Colonic mucosa (tissue), 4 donors: ENCODE data around the gene STRAP. TPM values are rescaled to one million over a fixed set of nuclear protein-coding genes. Genes with fewer than 3 reads are reported as not detected.

Experiments
- DNase-seq: peaks from one replicate; pipeline ENCODE4 v3.0.0-alpha.2; 2020
- H3K27ac ChIP-seq: fragments of 200-600 bp; one replicate; pipeline ENCODE4 v1.8.0; 2021
- H3K27me3 ChIP-seq: fragments of 200-600 bp; one replicate; pipeline ENCODE4 v1.8.0; 2021
- H3K36me3 ChIP-seq: fragments of 200-600 bp; one replicate; pipeline ENCODE4 v1.8.0; 2021
- H3K4me1 ChIP-seq: fragments of 200-600 bp; one replicate; pipeline ENCODE4 v1.8.0; 2021; ENCODE audit warnings: mild to moderate bottlenecking
- H3K4me3 ChIP-seq: fragments of 200-600 bp; one replicate; pipeline ENCODE4 v1.8.0; 2021
- H3K9ac ChIP-seq, 2 donors: one replicate each; pipeline ENCODE4 v1.7.0; 2013; ENCODE audit warnings: control low read depth in 2 of 2, low read depth in 2 of 2, low read length in 2 of 2
- H3K9me3 ChIP-seq: fragments of 200-600 bp; one replicate; pipeline ENCODE4 v1.8.0; 2021
- CTCF ChIP-seq: fragments of 200-600 bp; IDR thresholded peaks from one replicate; pipeline ENCODE4 v1.8.0; 2022; ENCODE audit warnings: antibody characterized with exemption, mild to moderate bottlenecking
- intact Hi-C: fragments of 100-400 bp; cut with DNase I; formaldehyde crosslinking; loops from one replicate; pipeline ENCODE4 v1.14.1; 2022
- total RNA-seq, 2 donors: library from RNA; stranded (reverse); fragmentation: NEBNext Ultra II Directional in 1 of 2; extraction: Animal tissue kit (Norgen Biotek cat#: 25700) in 1 of 2; gene quantifications; one replicate each; pipeline ENCODE4 v1.2.1, GENCODE V29; 2021
- donor health status: healthy.
- donor health status: DM: no; HTN: no; CAD: no.
- donor health status: DM: no; HTN: no; CAD: no.

The STRAP gene
- total RNA-seq, 2 donors from 2014 or later = 85.3 to 108 TPM

GRCh38 chr12:15858353-15858752 is 23.8 kb upstream of the STRAP start:
- intact Hi-C loops = loop anchor here (10.0 kb wide), 1 partner anchor 334 kb away; no protein-coding TSS in a partner anchor

DNA sequence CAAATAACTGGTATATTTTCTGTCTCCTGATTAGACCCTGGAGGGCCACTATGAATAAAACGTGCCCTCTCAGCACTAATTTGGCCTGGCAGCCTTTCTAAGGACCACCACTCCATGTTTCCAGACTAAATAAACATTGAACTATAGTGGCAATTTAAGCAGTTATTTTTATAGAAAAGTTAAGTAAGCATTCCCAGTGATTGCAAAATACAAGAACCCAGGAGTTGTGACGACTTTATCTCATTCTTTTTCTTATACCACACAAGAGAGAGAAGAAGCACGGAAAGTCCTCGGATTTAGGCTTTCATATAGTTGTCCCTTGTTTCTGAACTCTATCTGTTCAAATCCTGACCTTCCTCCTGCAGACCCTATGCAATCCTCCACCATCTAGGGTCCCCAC is 23.1 kb upstream of the STRAP start:
- intact Hi-C loops = loop anchor here (10.0 kb wide), 1 partner anchor 334 kb away; no protein-coding TSS in a partner anchor
- no peak overlapping the region for H3K4me3 ChIP-seq
- no peak for TF ChIP-seq CTCF
- no peak for DNase-seq
- H3K9ac ChIP-seq = no peak overlapping the region
- H3K4me1 ChIP-seq = peaks cover 5% of the 10 kb centered on the region
- H3K9me3 ChIP-seq = no peaks in the 10 kb centered on the region
- H3K27ac ChIP-seq = no peak overlapping the region
- H3K27me3 ChIP-seq = no peaks in the 10 kb centered on the region
- H3K36me3 ChIP-seq = no peaks in the 10 kb centered on the region

More at GRCh38 chr12:15858353-15858752, 23.8 kb upstream of the STRAP start:
- no peak for TF ChIP-seq CTCF
- no peaks in the 10 kb centered on the region for H3K36me3 ChIP-seq
- H3K9me3 ChIP-seq = no peaks in the 10 kb centered on the region
- no peak overlapping the region for H3K27ac ChIP-seq
- H3K4me3 ChIP-seq = no peak overlapping the region
- no peak overlapping the region for H3K9ac ChIP-seq
- no peak for DNase-seq
- H3K4me1 ChIP-seq = peaks cover 5% of the 10 kb centered on the region
- no peaks in the 10 kb centered on the region for H3K27me3 ChIP-seq

DNA sequence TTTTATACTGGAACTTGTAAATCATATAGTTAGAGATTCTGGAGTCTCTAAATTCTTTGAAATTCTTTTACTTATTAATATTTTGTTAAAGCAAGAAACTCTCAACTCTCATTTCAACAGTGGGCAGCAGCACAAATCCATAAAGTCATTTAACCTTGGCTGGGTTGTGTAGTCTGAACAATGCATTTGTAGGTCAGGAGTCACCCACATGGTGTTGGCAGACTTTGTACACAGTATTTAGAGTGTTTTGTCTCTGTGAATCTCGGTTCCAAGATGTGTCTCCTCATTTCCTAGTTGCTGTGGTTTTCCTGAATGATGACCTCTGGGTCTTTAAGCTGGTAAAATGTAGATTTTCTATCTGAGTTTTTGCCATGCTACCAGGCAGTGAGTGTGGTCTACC is 20.8 kb upstream of the STRAP start:
- no peak overlapping the region for H3K4me3 ChIP-seq
- no peaks in the 10 kb centered on the region for H3K36me3 ChIP-seq
- H3K4me1 ChIP-seq = no peaks in the 10 kb centered on the region
- intact Hi-C loops = no loop called here
- H3K27me3 ChIP-seq = no peaks in the 10 kb centered on the region
- no peak overlapping the region for H3K27ac ChIP-seq
- no peak overlapping the region for H3K9ac ChIP-seq
- no peaks in the 10 kb centered on the region for H3K9me3 ChIP-seq
- no peak for DNase-seq
- no peak for TF ChIP-seq CTCF

- Histone ChIP-seq H3K9me3 (no peaks in the 10 kb centered on the region), H3K27me3 (no peaks in the 10 kb centered on the region), H3K36me3 (no peaks in the 10 kb centered on the region), H3K4me3 (no peak overlapping the region), H3K9ac (no peak overlapping the region), H3K27ac (no peak overlapping the region), H3K4me1 (no peaks in the 10 kb centered on the region)
- intact Hi-C loops = no loop called here
- DNase-seq = no peak
- TF ChIP-seq CTCF = no peak
Measured at GRCh38 chr12:15862840-15863239, 19.3 kb upstream of the STRAP start.

- no peak overlapping the region for H3K4me3 ChIP-seq
- intact Hi-C loops = no loop called here
- H3K27me3 ChIP-seq = no peaks in the 10 kb centered on the region
- no peaks in the 10 kb centered on the region for H3K4me1 ChIP-seq
- H3K9me3 ChIP-seq = no peaks in the 10 kb centered on the region
- H3K36me3 ChIP-seq = no peaks in the 10 kb centered on the region
- no peak for DNase-seq
- no peak overlapping the region for H3K27ac ChIP-seq
- no peak for TF ChIP-seq CTCF
- H3K9ac ChIP-seq = no peak overlapping the region
Measured at GRCh38 chr12:15863372-15863771, 18.8 kb upstream of the STRAP start.
